Upper lobe of left lung (tissue), 6 donors: ENCODE results near the gene RENBP. TPM values are rescaled to one million over a fixed set of nuclear protein-coding genes. Genes with fewer than 3 reads are reported as not detected.
A peak's percentile ranks its signal among the peaks of the same experiment; 100 is the strongest.

Experiments used
- ATAC-seq, 2 donors: fragments of 200-7000 bp; cut with Tn5 transposase; one replicate each; pipeline ENCODE4 v1.9.1; 2022; ENCODE audit warnings: mild to moderate bottlenecking in 2 of 2, moderate library complexity in 2 of 2; ENCODE audit not compliant: low FRiP score in 2 of 2
- DNase-seq, 2 donors: peaks; one replicate each; pipeline ENCODE4 v3.0.0-alpha.2; 2019 to 2020
- H3K27ac ChIP-seq, 4 donors: fragments of 200-600 bp; sonication (generic); one replicate each; pipeline ENCODE4 v1.5.1; 2016 to 2019
- H3K27me3 ChIP-seq, 4 donors: fragments of 200-600 bp; sonication (generic); one replicate each; pipeline ENCODE4 v1.5.1; 2017 to 2019
- H3K36me3 ChIP-seq, 4 donors: fragments of 200-600 bp; sonication (generic); one replicate each; pipeline ENCODE4 v1.5.1; 2016 to 2019
- H3K4me1 ChIP-seq, 4 donors: fragments of 200-600 bp; sonication (generic); one replicate each; pipeline ENCODE4 v1.5.1; 2018 to 2019
- H3K4me3 ChIP-seq, 4 donors: fragments of 200-600 bp; sonication (generic); one replicate each; pipeline ENCODE4 v1.5.1; 2017 to 2019; ENCODE audit warnings: mild to moderate bottlenecking in 2 of 4, moderate library complexity in 1 of 4
- H3K9me3 ChIP-seq, 4 donors: fragments of 200-600 bp; sonication (generic); one replicate each; pipeline ENCODE4 v1.5.1; 2018 to 2019
- EP300 ChIP-seq, 4 donors: sonication (generic); formaldehyde crosslinking; IDR thresholded peaks; one replicate each; pipeline ENCODE4 v1.5.1; 2017; ENCODE audit warnings: antibody characterized with exemption in 4 of 4, control low read depth in 2 of 4
- POLR2A ChIP-seq, 4 donors: fragments of 450-650 bp; IDR thresholded peaks; one replicate each; pipeline ENCODE4 v1.5.1; 2016 to 2017; ENCODE audit warnings: antibody characterized with exemption in 4 of 4, mild to moderate bottlenecking in 2 of 4
- POLR2AphosphoS5 ChIP-seq, 2 donors: sonication (generic); formaldehyde crosslinking; IDR thresholded peaks; one replicate each; pipeline ENCODE4 v1.5.1; 2017; ENCODE audit warnings: antibody characterized with exemption in 2 of 2
- WGBS, 2 donors: methylation state at CpG; one replicate each; pipeline ENCODE4 v1.1.5; 2017 to 2018; 5-methylcytosine and 5-hydroxymethylcytosine counted together
- total RNA-seq, 6 donors: library from RNA; depleted of rRNA in 4 of 6; stranded (reverse); fragments of >200 nt in 4 of 6; gene quantifications; one replicate each; pipeline versions ENCODE4 v1.1.0 to v1.2.1, GENCODE V29; 2016 to 2021
- TF ChIP-seq, protein P1 (sequence below), 6 experiments: fragments of 450-650 bp in 4 of 6; fragments of 200-600 bp in 2 of 6; sonication (generic) in 2 of 6; IDR thresholded peaks; one replicate each; pipeline ENCODE4 v1.5.1; 2016 to 2019; ENCODE audit warnings: antibody characterized with exemption in 6 of 6
- donor health status: DM: no; HTN: no; CAD: no; lungs with moderate emphysema.
- donor health status: DM: no; HTN: yes; CAD: no; lungs with severe emphysema.

The RENBP gene
- total RNA-seq, 6 donors from 2014 or later: 32.8 to 81.7 (median 54.5) TPM

DNA sequence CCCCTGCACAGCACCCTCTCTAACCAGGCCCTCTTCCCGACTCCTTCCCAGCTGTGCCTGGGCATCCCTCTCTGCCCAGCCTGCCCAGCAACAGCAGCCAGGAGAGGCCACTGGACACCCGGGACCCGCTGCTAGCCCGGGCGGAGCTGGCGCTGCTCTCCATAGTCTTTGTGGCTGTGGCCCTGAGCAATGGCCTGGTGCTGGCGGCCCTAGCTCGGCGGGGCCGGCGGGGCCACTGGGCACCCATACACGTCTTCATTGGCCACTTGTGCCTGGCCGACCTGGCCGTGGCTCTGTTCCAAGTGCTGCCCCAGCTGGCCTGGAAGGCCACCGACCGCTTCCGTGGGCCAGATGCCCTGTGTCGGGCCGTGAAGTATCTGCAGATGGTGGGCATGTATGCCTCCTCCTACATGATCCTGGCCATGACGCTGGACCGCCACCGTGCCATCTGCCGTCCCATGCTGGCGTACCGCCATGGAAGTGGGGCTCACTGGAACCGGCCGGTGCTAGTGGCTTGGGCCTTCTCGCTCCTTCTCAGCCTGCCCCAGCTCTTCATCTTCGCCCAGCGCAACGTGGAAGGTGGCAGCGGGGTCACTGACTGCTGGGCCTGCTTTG is 38.9 kb downstream of the RENBP start:
- no peaks in the 10 kb centered on the region for H3K27me3 ChIP-seq
- WGBS, 2 donors: 90% methylated on average over 27 of the region's 32 CpGs; no CpG with 5 or more reads in 1 of the 2 donors
- no peak for TF ChIP-seq POLR2AphosphoS5 (IDR thresholded peaks at IDR 0.05)
- no peak for TF ChIP-seq POLR2A (IDR thresholded peaks at IDR 0.05)
- TF ChIP-seq EP300 (IDR thresholded peaks at IDR 0.05): no peak
- TF ChIP-seq, protein P1, sequence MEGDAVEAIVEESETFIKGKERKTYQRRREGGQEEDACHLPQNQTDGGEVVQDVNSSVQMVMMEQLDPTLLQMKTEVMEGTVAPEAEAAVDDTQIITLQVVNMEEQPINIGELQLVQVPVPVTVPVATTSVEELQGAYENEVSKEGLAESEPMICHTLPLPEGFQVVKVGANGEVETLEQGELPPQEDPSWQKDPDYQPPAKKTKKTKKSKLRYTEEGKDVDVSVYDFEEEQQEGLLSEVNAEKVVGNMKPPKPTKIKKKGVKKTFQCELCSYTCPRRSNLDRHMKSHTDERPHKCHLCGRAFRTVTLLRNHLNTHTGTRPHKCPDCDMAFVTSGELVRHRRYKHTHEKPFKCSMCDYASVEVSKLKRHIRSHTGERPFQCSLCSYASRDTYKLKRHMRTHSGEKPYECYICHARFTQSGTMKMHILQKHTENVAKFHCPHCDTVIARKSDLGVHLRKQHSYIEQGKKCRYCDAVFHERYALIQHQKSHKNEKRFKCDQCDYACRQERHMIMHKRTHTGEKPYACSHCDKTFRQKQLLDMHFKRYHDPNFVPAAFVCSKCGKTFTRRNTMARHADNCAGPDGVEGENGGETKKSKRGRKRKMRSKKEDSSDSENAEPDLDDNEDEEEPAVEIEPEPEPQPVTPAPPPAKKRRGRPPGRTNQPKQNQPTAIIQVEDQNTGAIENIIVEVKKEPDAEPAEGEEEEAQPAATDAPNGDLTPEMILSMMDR (IDR thresholded peaks at IDR 0.05): no peak
- peak overlapping the region in 1 of 4 donors; percentile 11 for H3K27ac ChIP-seq
- DNase-seq (peak in 1 of 2 donors; percentile 59), ATAC-seq (no peak)
- no peaks in the 10 kb centered on the region for H3K9me3 ChIP-seq
- no peak overlapping the region for H3K4me3 ChIP-seq
- H3K36me3 ChIP-seq: peaks cover 0 to 16% (median 3%) of the 10 kb centered on the region in 4 donors
- peaks cover 3 to 32% (median 15%) of the 10 kb centered on the region in 4 donors for H3K4me1 ChIP-seq

DNA sequence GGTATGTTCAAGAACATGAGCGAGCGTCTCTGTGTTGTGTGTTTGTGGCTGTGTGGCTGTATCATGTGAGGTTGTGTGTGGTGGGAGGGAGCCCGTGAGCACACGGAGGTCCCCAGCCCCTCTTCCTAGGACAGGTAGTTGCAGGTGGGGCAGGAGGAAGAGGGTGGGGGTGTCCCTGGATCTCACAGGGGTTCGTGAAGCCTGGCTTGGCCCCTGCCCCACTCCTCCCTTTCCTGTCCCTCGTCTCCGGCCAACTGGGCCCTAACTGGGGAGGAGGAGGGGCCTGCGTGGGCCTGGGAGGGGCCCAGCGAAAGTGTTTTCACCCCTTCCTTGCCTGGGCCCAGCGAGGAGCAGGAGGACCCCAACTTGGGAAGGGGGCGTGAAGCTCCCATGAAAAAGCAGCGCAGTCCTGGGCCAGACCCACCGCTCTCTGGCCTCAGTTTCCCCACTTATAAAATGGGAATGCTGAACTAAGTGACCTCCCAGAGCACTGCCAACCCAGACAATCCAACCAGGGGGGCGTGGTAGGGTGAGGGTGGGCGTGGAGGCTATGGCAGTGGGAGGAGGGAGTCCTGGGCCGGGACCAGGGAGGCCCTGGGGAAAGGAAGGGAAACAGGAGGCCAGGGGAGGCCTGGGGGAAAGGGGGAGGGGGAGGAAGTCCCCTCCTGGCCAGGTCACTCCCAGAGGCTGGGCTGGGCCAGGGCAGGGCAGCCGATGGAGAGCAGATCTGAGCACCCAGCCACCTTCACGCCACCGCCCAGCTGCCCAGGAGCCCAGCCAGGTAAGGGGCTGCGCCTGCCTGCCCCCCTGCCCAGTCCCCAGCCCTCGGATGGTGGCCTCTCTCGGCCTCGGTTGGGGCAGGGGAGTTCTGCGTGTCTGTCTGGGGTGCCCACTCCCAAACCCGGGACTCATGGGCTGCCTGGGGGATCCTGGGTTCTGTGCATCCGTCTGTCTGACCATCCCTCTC is 40.2 kb downstream of the RENBP start, which contains the start of gene AVPR2:
Gene AVPR2, plus strand, starts transcription at position 683 of the 967 bp plus-strand sequence. CDS start 473 bp downstream, outside the sequence.
- TF ChIP-seq, protein P1 (IDR thresholded peaks at IDR 0.05): no peak
- TF ChIP-seq POLR2AphosphoS5 (IDR thresholded peaks at IDR 0.05) (no peak), POLR2A (IDR thresholded peaks at IDR 0.05) (no peak), EP300 (IDR thresholded peaks at IDR 0.05) (no peak)
- peaks cover 0 to 3% (median 0%) of the 10 kb centered on the region in 4 donors for H3K36me3 ChIP-seq
- 0 to 55% methylated on average over 2 to 21 of the region's 26 CpGs for WGBS, 2 donors
- ATAC-seq (peak; percentile 7 to 12), DNase-seq (peak in 1 of 2 donors; percentile 40)
- H3K4me1 ChIP-seq: peaks cover 3 to 35% (median 17%) of the 10 kb centered on the region in 4 donors
- no peaks in the 10 kb centered on the region for H3K9me3 ChIP-seq
- peak within 1 kb of the TSS; percentile 30 to 58 (median 42) for H3K27ac ChIP-seq
- no peaks in the 10 kb centered on the region for H3K27me3 ChIP-seq
- H3K4me3 ChIP-seq: peak within 1 kb of the TSS in 1 of 4 donors; percentile 27

DNA sequence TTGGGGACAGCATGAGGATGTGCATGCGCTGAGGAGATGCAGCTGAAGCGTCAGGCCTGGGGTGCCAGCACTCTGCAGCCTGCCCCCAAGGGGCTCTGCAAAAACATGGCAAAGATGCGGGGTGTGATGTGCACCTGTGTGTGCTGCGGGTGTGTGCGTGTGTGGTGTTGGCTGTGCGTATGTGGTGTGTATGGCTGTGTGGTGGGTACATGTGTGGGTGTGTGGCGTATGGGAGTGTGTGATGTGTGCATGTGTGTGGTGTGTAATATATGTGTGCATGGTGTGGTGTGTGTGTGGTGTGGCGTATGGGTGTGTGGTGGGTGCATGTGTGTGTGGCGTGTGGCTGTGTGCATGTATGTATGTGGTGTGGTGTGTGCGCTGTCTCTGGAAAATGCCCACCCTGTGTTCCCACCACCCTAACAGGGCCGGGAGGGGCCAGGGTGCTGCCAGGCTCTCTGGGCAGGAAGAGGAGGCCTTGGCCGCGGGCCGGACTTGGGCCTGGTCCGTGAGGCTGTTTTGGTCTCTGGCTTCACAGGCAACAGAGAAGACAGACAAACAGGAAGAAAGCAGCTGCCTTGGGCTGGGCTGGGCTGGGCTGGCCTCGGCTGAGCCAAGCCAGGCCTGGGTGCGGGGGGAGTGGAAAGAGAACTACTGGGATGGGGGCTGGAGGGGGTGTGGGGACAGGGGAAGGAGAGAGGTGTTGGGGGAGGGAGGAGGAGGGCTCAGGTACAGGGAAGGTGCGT is 41.0 kb downstream of the RENBP start:
- Histone ChIP-seq H3K4me3 (no peak overlapping the region), H3K27ac (peak overlapping the region; percentile 30 to 58 (median 42)), H3K9me3 (no peaks in the 10 kb centered on the region), H3K36me3 (no peaks in the 10 kb centered on the region), H3K27me3 (no peaks in the 10 kb centered on the region), H3K4me1 (peaks cover 3 to 35% (median 17%) of the 10 kb centered on the region in 4 donors)
- TF ChIP-seq, protein P1 (IDR thresholded peaks at IDR 0.05): no peak
- peak in 1 of 2 donors; percentile 69 for DNase-seq
- 28 to 61% methylated on average over 3 to 18 of the region's 18 CpGs for WGBS, 2 donors
- ATAC-seq: peak in 1 of 2 donors; percentile 53

DNA sequence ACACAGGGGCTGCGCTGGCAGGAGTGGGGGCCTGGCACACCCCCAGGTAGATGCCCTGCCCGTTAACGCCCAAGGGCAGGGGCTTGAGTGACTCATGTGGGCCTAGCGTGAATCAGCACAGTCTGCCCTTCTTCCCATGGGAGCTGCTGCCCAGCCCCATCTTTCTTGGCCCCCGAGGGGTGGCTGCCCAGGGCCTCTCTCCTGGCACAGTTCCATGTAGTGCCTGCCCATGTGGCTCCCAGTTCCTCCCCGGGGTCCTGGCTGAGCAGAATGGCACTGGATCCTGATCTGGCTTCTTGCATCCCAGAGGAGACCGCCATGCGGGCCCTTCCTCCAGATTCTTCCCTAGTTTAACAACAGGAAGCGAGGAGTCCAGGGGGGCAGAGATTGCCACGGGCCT is 42.1 kb downstream of the RENBP start:
- no peak overlapping the region for H3K4me3 ChIP-seq
- no peak for TF ChIP-seq POLR2A (IDR thresholded peaks at IDR 0.05)
- TF ChIP-seq POLR2AphosphoS5 (IDR thresholded peaks at IDR 0.05): no peak
- TF ChIP-seq, protein P1 (IDR thresholded peaks at IDR 0.05): no peak
- TF ChIP-seq EP300 (IDR thresholded peaks at IDR 0.05): no peak
- no peaks in the 10 kb centered on the region for H3K36me3 ChIP-seq
- no peaks in the 10 kb centered on the region for H3K27me3 ChIP-seq
- ATAC-seq: no peak
- H3K9me3 ChIP-seq: no peaks in the 10 kb centered on the region
- peaks cover 3 to 35% (median 17%) of the 10 kb centered on the region in 4 donors for H3K4me1 ChIP-seq
- no peak overlapping the region for H3K27ac ChIP-seq
- 68% methylated on average over 10 of the region's 10 CpGs; no CpG with 5 or more reads in 1 of the 2 donors for WGBS, 2 donors
- no peak for DNase-seq
